ENCODE data around the gene MINDY4. TPM values are rescaled to one million over a fixed set of nuclear protein-coding genes. Genes with fewer than 3 reads are reported as not detected.

Gene MINDY4
- total RNA-seq, result 1 to 10 TPM; 1.2 to 1.4 TPM

DNA sequence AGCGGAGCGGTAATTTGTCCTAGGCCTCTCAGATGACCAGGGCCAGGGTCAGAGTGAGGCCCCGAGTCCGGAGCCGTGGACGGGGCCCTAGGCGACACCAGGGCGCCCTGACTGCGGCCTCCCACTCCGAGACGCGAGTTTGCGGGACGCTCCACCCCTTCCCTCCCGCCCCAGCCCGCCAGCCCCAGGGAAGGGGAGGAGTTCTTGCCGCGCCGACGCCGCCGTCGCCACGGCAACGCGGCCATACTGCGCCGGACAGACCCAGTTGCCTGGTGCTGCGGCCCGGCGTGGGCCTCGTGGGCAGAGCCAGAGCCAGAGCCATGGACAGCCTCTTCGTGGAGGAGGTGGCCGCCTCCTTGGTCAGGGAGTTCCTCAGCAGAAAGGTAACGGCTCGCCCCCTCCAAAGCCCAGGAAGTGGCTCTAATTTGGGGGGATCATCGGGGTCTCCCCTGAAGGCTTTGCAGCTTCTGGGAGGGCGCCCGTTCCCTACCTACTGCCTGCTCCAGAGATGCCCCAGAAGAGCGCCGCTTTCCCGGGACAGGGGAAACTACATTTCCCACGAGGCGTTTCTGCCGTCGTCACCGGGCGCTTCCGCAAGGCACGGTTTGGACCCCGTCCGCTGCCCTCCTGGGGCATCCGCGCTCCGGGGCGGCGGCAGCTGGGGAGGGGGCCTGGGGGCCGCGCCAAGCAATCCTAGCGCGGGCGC, at the start of gene MINDY4:
Gene MINDY4 (plus strand): TSS at position 244 of the 706 bp plus-strand sequence. CDS start 77 bp downstream, at position 321.
- peak; percentile 75 for DNase-seq
- Mint-ChIP-seq H3K36me3 (ENCODE audit: low read depth) (no peaks in the 10 kb centered on the region), H3K4me1 (ENCODE audit: low read depth) (peaks cover 9% of the 10 kb centered on the region), H3K4me3 (peak within 1 kb of the TSS; percentile 78), H3K27me3 (ENCODE audit: low read depth) (no peaks in the 10 kb centered on the region), H3K9me3 (no peaks in the 10 kb centered on the region), H3K27ac (peak within 1 kb of the TSS; percentile 28)
- intact Hi-C loops (cut with micrococcal nuclease), result loop anchor here (2.0 kb wide), 2 partner anchors 25 to 745 kb away; partner anchors contain the start of gene FKBP14
- CTCF ChIA-PET, result interaction anchor here (1.0 to 2.2 kb wide), 2 partner anchors 10 to 32 kb away, joined by 3 to 5 read pairs; no protein-coding TSS in a partner anchor

GRCh38 chr7:30722187-30722586, 49.0 kb upstream of the MINDY4 start:
- Mint-ChIP-seq H3K4me3 (no peak overlapping the region), H3K9me3 (peaks cover 24% of the 10 kb centered on the region), H3K27me3 (ENCODE audit: low read depth) (no peaks in the 10 kb centered on the region), H3K4me1 (ENCODE audit: low read depth) (peaks cover 17% of the 10 kb centered on the region), H3K36me3 (ENCODE audit: low read depth) (peaks cover 25% of the 10 kb centered on the region), H3K27ac (no peak overlapping the region)
- CTCF ChIA-PET, result interaction anchor here (1.0 to 5.6 kb wide), 3 partner anchors 12 to 18 kb away, joined by 3 to 21 read pairs (median 4); no protein-coding TSS in a partner anchor
- DNase-seq, result no peak
- intact Hi-C loops (cut with micrococcal nuclease), result no loop called here

GRCh38 chr7:30722671-30723070, 48.5 kb upstream of the MINDY4 start:
- peaks cover 21% of the 10 kb centered on the region for H3K9me3 Mint-ChIP-seq
- CTCF ChIA-PET, result interaction anchor here (0.6 to 5.6 kb wide), 4 partner anchors 9 to 368 kb away, joined by 3 to 21 read pairs (median 3); no protein-coding TSS in a partner anchor
- intact Hi-C loops (cut with micrococcal nuclease), result no loop called here
- no peaks in the 10 kb centered on the region for H3K27me3 Mint-ChIP-seq (ENCODE audit: low read depth)
- H3K36me3 Mint-ChIP-seq (ENCODE audit: low read depth), result peaks cover 22% of the 10 kb centered on the region
- H3K4me1 Mint-ChIP-seq (ENCODE audit: low read depth), result peaks cover 22% of the 10 kb centered on the region
- H3K27ac Mint-ChIP-seq, result no peak overlapping the region
- DNase-seq, result no peak
- H3K4me3 Mint-ChIP-seq, result no peak overlapping the region

GRCh38 chr7:30723776-30724175, 47.4 kb upstream of the MINDY4 start:
- no peak for DNase-seq
- H3K27ac Mint-ChIP-seq, result no peak overlapping the region
- H3K36me3 Mint-ChIP-seq (ENCODE audit: low read depth), result peaks cover 11% of the 10 kb centered on the region
- H3K27me3 Mint-ChIP-seq (ENCODE audit: low read depth), result no peaks in the 10 kb centered on the region
- H3K9me3 Mint-ChIP-seq, result peaks cover 10% of the 10 kb centered on the region
- intact Hi-C loops (cut with micrococcal nuclease), result no loop called here
- H3K4me3 Mint-ChIP-seq, result no peak overlapping the region
- CTCF ChIA-PET, result interaction anchor here (5.6 kb wide), 1 partner anchor 17 kb away, joined by 21 read pairs; no protein-coding TSS in a partner anchor
- H3K4me1 Mint-ChIP-seq (ENCODE audit: low read depth), result peaks cover 33% of the 10 kb centered on the region

DNA sequence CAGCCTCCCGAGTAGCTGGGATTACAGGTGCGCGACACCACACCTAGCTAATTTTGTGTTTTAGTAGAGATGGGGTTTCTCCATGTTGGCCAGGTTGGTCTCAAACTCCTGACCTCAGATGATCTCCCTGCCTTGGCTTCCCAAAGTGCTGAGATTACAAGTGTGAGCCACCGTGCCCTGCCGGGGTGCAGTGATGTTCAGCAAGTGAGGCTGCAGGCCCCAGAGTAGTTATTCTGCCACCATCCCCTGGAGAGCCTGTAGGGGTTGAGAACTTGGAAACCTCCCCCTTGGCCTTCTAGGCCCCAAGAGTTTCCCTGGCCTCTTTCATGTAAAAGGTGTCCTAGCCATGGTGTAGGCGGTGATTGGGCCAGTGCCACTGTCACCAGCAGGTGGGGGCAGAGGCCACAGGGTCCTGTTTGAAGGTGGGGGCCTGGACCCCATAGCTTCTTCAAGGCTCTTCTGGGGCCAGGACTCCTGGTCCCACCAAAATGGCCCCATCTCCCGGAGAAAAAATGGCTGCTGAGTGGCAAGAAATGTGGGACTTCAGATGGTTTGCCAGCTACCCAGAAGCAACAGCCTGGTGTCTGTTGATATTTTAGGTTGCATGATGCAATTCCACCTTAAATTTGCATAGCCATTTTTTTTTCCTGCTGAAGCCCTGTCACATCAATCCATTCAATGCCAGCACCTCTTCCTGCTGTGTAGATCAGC, 44.8 kb upstream of the MINDY4 start:
- peaks cover 48% of the 10 kb centered on the region for H3K4me1 Mint-ChIP-seq (ENCODE audit: low read depth)
- no peaks in the 10 kb centered on the region for H3K27me3 Mint-ChIP-seq (ENCODE audit: low read depth)
- peak; percentile 51 for DNase-seq
- H3K9me3 Mint-ChIP-seq, result no peaks in the 10 kb centered on the region
- CTCF ChIA-PET, result interaction anchor here (0.7 to 6.5 kb wide), 3 partner anchors 13 to 25 kb away, joined by 3 to 56 read pairs (median 5); no protein-coding TSS in a partner anchor
- peak overlapping the region; percentile 77 for H3K4me3 Mint-ChIP-seq
- H3K36me3 Mint-ChIP-seq (ENCODE audit: low read depth), result no peaks in the 10 kb centered on the region
- peak overlapping the region; percentile 89 for H3K27ac Mint-ChIP-seq
- intact Hi-C loops (cut with micrococcal nuclease), result loop anchor here (1.0 to 5.0 kb wide), 4 partner anchors 12 to 442 kb away; partner anchors contain the start of genes GARS1 and ZNRF2

GRCh38 chr7:30727061-30727945, 43.9 kb upstream of the MINDY4 start:
- intact Hi-C loops (cut with micrococcal nuclease), result loop anchor here (1.0 to 5.0 kb wide), 4 partner anchors 11 to 443 kb away; partner anchors contain the start of genes GARS1 and ZNRF2
- no peaks in the 10 kb centered on the region for H3K36me3 Mint-ChIP-seq (ENCODE audit: low read depth)
- no peaks in the 10 kb centered on the region for H3K27me3 Mint-ChIP-seq (ENCODE audit: low read depth)
- H3K9me3 Mint-ChIP-seq, result no peaks in the 10 kb centered on the region
- CTCF ChIA-PET, result interaction anchor here (2.0 to 6.5 kb wide), 2 partner anchors 12 to 26 kb away, joined by 5 to 56 read pairs; no protein-coding TSS in a partner anchor
- H3K4me3 Mint-ChIP-seq, result peak overlapping the region; percentile 77
- H3K4me1 Mint-ChIP-seq (ENCODE audit: low read depth), result peaks cover 54% of the 10 kb centered on the region
- DNase-seq, result peak; percentile 75
- H3K27ac Mint-ChIP-seq, result peak overlapping the region; percentile 89

- Mint-ChIP-seq H3K27me3 (ENCODE audit: low read depth) (no peaks in the 10 kb centered on the region), H3K4me3 (no peak overlapping the region), H3K4me1 (ENCODE audit: low read depth) (peaks cover 58% of the 10 kb centered on the region), H3K9me3 (no peaks in the 10 kb centered on the region), H3K27ac (no peak overlapping the region), H3K36me3 (ENCODE audit: low read depth) (no peaks in the 10 kb centered on the region)
- CTCF ChIA-PET, result interaction anchor here (0.7 to 6.5 kb wide), 2 partner anchors 11 to 17 kb away, joined by 3 to 56 read pairs; no protein-coding TSS in a partner anchor
- intact Hi-C loops (cut with micrococcal nuclease), result loop anchor here (5.0 kb wide), 1 partner anchor 381 kb away; no protein-coding TSS in a partner anchor
- DNase-seq, result no peak
Measured at GRCh38 chr7:30728591-30729100, 42.6 kb upstream of the MINDY4 start.

DNA sequence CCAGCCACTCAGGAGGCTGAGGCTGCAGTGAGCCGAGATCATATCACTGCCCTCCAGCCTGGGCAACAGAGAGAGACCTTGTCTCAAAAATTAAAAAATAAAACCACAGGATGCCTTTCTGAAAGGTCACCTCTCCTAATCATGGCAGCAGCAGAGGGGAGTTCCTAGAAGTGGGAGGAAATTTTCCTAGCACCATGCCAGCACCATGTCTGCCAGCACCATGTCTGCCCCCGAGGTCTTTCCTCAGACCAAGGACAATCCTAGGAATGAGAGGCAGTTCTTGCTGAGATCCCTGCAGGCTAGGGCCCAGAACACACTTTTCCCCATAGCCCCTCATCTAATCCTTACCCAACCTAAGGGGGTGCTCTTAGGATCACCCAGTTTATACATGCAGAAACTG, 41.6 kb upstream of the MINDY4 start:
- intact Hi-C loops (cut with micrococcal nuclease), result loop anchor here (5.0 kb wide), 1 partner anchor 382 kb away; no protein-coding TSS in a partner anchor
- no peaks in the 10 kb centered on the region for H3K9me3 Mint-ChIP-seq
- no peaks in the 10 kb centered on the region for H3K27me3 Mint-ChIP-seq (ENCODE audit: low read depth)
- H3K4me3 Mint-ChIP-seq, result no peak overlapping the region
- peaks cover 58% of the 10 kb centered on the region for H3K4me1 Mint-ChIP-seq (ENCODE audit: low read depth)
- CTCF ChIA-PET, result interaction anchor here (0.7 to 6.5 kb wide), 2 partner anchors 10 to 16 kb away, joined by 3 to 56 read pairs; no protein-coding TSS in a partner anchor
- no peaks in the 10 kb centered on the region for H3K36me3 Mint-ChIP-seq (ENCODE audit: low read depth)
- no peak for DNase-seq
- no peak overlapping the region for H3K27ac Mint-ChIP-seq

DNA sequence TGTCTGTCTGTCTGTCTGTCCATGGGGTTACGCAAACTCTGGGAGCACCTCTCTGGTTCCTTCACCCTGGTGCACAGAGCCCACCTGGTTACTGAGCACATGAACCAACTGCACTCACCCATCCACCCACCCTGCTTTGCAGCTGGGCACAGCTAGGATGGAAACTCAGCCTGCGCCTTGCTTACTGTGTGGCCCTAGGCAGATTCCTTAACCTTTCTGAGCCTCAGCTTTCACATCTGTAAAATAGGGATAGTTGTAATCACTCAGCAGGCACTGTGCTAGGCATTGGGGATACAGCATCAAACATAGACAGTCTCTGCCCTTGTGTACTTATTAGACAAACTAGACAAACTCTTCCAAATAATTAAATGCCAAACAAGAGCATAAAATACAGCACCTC, 41.1 kb upstream of the MINDY4 start:
- intact Hi-C loops (cut with micrococcal nuclease), result no loop called here
- Mint-ChIP-seq H3K9me3 (no peaks in the 10 kb centered on the region), H3K27ac (no peak overlapping the region), H3K36me3 (ENCODE audit: low read depth) (no peaks in the 10 kb centered on the region), H3K4me3 (no peak overlapping the region), H3K27me3 (ENCODE audit: low read depth) (no peaks in the 10 kb centered on the region), H3K4me1 (ENCODE audit: low read depth) (peaks cover 58% of the 10 kb centered on the region)
- DNase-seq, result no peak
- CTCF ChIA-PET, result interaction anchor here (6.5 kb wide), 1 partner anchor 10 kb away, joined by 56 read pairs; no protein-coding TSS in a partner anchor

DNA sequence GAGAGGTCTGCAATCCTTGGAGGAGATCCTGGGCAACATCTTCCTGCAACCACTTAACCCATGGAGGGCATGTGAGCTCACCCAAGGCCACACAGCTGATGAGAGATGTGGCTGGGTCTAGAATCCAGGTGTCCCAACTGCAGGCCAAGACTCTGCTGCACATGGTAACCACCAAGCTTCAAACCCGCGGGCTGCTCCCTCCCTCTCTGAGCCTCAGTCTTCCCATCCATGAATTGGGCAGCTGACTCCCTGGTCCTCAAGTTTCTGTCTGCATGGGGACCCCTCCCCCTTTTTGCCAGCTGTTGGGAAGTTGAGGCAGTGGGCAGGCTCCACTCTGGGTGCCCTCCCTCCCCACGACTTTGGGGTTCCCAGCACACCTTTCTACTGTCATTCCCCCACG, 40.2 kb upstream of the MINDY4 start:
- Mint-ChIP-seq H3K27me3 (ENCODE audit: low read depth) (no peaks in the 10 kb centered on the region), H3K4me3 (no peak overlapping the region), H3K4me1 (ENCODE audit: low read depth) (peaks cover 53% of the 10 kb centered on the region), H3K36me3 (ENCODE audit: low read depth) (no peaks in the 10 kb centered on the region), H3K9me3 (no peaks in the 10 kb centered on the region), H3K27ac (no peak overlapping the region)
- DNase-seq, result no peak
- intact Hi-C loops (cut with micrococcal nuclease), result no loop called here
- CTCF ChIA-PET, result interaction anchor here (6.5 kb wide), 1 partner anchor 9 kb away, joined by 56 read pairs; no protein-coding TSS in a partner anchor

DNA sequence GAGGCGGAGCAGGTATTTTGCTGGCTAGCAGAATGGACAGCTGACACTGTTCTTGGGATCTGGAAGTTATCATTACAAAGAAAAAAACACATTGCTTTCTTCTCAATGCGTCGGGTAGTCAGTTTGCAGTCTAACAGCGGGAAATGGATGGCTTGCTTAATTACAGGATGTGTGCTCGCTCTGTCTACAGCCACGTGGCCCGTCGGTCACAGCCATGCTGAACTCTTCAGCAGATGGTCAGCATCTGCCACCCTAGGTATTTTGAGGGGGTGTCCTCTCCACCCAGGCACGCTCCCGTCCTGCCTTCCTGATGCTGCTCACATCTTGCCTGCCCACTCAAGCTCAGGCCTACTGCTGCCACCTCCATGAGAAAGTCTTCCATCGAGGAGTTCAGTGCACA, 39.6 kb upstream of the MINDY4 start:
- Mint-ChIP-seq H3K4me1 (ENCODE audit: low read depth) (peaks cover 47% of the 10 kb centered on the region), H3K4me3 (no peak overlapping the region), H3K9me3 (no peaks in the 10 kb centered on the region), H3K36me3 (ENCODE audit: low read depth) (no peaks in the 10 kb centered on the region), H3K27me3 (ENCODE audit: low read depth) (no peaks in the 10 kb centered on the region), H3K27ac (no peak overlapping the region)
- intact Hi-C loops (cut with micrococcal nuclease), result no loop called here
- CTCF ChIA-PET, result interaction anchor here (6.5 kb wide), 1 partner anchor 8 kb away, joined by 56 read pairs; no protein-coding TSS in a partner anchor
- DNase-seq, result no peak

Data from activated naive CD4-positive, alpha-beta T cell treated with anti-CD3 and anti-CD28 coated beads for 36 hours (primary cell).